ENCODE measurements around the gene XYLB.

GRCh38 chr3:38347421-38348200 is 1.0 kb downstream of the XYLB start:
- TF ChIP-seq, protein P1, sequence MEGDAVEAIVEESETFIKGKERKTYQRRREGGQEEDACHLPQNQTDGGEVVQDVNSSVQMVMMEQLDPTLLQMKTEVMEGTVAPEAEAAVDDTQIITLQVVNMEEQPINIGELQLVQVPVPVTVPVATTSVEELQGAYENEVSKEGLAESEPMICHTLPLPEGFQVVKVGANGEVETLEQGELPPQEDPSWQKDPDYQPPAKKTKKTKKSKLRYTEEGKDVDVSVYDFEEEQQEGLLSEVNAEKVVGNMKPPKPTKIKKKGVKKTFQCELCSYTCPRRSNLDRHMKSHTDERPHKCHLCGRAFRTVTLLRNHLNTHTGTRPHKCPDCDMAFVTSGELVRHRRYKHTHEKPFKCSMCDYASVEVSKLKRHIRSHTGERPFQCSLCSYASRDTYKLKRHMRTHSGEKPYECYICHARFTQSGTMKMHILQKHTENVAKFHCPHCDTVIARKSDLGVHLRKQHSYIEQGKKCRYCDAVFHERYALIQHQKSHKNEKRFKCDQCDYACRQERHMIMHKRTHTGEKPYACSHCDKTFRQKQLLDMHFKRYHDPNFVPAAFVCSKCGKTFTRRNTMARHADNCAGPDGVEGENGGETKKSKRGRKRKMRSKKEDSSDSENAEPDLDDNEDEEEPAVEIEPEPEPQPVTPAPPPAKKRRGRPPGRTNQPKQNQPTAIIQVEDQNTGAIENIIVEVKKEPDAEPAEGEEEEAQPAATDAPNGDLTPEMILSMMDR (conservative IDR thresholded peaks at IDR 0.05; ENCODE audit: low read length) = no peak
- TF ChIP-seq EZH2phosphoT487 (IDR thresholded peaks at IDR 0.05; ENCODE audit: borderline replicate concordance, low read depth, low read length) = no peak

Data from OCI-LY7 (cell line).